ENCODE data around the gene TTF2.

DNA sequence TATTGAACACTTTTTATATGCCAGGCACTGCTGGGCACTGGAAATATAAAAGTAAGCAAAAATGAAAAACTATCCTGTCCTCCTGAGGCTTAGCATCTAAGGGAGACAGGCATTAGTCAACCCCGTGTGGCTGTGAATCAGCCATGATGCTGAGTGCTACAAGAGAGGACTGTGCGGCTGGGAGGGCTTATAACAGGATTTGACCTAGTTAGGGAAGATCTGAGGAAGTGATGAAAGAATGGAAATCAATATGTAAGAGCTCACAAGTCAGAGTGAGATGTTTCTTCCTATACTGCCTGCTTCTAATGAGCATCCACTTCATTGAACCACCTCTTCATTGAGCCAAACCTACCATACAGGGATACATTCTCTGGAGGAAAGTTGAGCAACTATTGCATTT, 46.4 kb downstream of the TTF2 start:
- TF ChIP-seq, protein P1, sequence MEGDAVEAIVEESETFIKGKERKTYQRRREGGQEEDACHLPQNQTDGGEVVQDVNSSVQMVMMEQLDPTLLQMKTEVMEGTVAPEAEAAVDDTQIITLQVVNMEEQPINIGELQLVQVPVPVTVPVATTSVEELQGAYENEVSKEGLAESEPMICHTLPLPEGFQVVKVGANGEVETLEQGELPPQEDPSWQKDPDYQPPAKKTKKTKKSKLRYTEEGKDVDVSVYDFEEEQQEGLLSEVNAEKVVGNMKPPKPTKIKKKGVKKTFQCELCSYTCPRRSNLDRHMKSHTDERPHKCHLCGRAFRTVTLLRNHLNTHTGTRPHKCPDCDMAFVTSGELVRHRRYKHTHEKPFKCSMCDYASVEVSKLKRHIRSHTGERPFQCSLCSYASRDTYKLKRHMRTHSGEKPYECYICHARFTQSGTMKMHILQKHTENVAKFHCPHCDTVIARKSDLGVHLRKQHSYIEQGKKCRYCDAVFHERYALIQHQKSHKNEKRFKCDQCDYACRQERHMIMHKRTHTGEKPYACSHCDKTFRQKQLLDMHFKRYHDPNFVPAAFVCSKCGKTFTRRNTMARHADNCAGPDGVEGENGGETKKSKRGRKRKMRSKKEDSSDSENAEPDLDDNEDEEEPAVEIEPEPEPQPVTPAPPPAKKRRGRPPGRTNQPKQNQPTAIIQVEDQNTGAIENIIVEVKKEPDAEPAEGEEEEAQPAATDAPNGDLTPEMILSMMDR (IDR thresholded peaks at IDR 0.05) = no peak
- TF ChIP-seq POLR2A (IDR thresholded peaks at IDR 0.05) = no peak
- no peak for TF ChIP-seq EP300 (IDR thresholded peaks at IDR 0.05)

Data from sigmoid colon (tissue), 4 donors.